ENCODE data around the gene SNRPD3.
"Not testable (repeated sequence)": the region's sequence is repeated elsewhere in the genome, so short reads cannot be mapped to it uniquely, and the experiment has no call there.

SNRPD3 gene

DNA sequence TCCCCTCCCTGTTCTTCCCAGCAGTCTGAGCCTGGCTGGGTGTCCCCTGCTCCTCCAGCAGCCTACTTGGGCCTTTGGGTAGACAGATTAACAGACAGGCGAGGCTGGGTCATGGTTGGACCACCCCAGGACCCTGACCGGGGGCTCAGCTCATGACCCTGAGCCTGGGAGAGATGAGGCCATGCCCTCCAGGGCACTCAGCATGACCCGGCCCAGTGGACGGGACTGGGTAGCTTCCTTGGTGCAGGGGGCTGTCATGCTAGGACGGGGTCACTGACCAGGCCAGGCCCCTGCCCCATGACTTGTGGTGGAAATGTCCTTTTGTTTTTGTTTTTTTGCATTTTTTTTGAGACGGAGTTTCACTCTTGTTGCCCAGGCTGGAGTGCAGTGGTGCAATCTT lies 52.5 kb downstream of the SNRPD3 start:
- DNase-seq (ENCODE audit: low read depth in 3 of 3), result not testable (repeated sequence)

- not testable (repeated sequence) for DNase-seq (ENCODE audit: low read depth in 3 of 3)
Measured at GRCh38 chr22:24609888-24610287, 54.1 kb downstream of the SNRPD3 start.

DNA sequence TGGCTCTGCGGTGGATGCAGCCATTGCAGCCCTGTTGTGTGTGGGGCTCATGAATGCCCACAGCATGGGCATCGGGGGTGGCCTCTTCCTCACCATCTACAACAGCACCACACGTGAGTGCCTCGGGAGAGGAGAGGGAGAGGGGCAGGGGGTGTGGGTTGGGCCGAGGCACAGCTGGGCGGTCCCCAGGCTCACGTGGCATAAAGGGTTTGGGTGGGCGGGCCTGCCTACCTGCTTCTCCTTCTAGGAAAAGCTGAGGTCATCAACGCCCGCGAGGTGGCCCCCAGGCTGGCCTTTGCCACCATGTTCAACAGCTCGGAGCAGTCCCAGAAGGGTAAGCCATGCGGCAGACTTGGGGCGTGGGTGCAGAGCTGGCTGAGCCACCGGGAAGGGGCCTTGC lies 59.0 kb downstream of the SNRPD3 start:
- not testable (repeated sequence) for DNase-seq (ENCODE audit: low read depth in 3 of 3)

GRCh38 chr22:24621244-24621643 lies 65.4 kb downstream of the SNRPD3 start:
- not testable (repeated sequence) for DNase-seq (ENCODE audit: low read depth in 3 of 3)

- not testable (repeated sequence) for DNase-seq (ENCODE audit: low read depth in 3 of 3)
Measured at GRCh38 chr22:24622596-24622995, 66.8 kb downstream of the SNRPD3 start.

Data from stimulated activated CD4-positive, alpha-beta T cell treated with anti-CD3 and anti-CD28 coated beads, TNF-alpha, amount 100 ng/mL, for 24 hours (primary cell).